HepG2 (cell line): ENCODE data around the gene PMS1. TPM values are rescaled to one million over a fixed set of nuclear protein-coding genes. Genes with fewer than 3 reads are reported as not detected.

ENCODE experiments used
- ATF4 ChIP-seq, 2 experiments: fragments of 450-650 bp in 1 of 2; sonication (generic) in 1 of 2; formaldehyde crosslinking; IDR thresholded peaks; 2 replicates each; pipeline versions ENCODE4 v1.5.0 to v1.8.0; 2020 to 2022; ENCODE audit warnings: mild to moderate bottlenecking in 1 of 2, missing genetic modification reagents in 1 of 2
- BCL3 ChIP-seq: sonication (generic); formaldehyde crosslinking; IDR thresholded peaks from 2 replicates; pipeline ENCODE4 v1.5.1; 2020; ENCODE audit warnings: mild to moderate bottlenecking, missing genetic modification reagents, moderate library complexity
- CREBL2 ChIP-seq: sonication (generic); formaldehyde crosslinking; IDR thresholded peaks from 2 replicates; pipeline ENCODE4 v1.8.1; 2023; ENCODE audit warnings: missing genetic modification reagents, mild to moderate bottlenecking, borderline replicate concordance
- DNMT3B ChIP-seq: conservative IDR thresholded peaks from 2 replicates; pipeline ENCODE4 v1.6.1; 2016; ENCODE audit warnings: missing biosample characterization, control low read depth
- E2F2 ChIP-seq: sonication (generic); formaldehyde crosslinking; IDR thresholded peaks from 2 replicates; pipeline ENCODE4 v1.4.0; 2020; ENCODE audit warnings: missing genetic modification reagents, borderline replicate concordance
- EEA1 ChIP-seq: sonication (generic); formaldehyde crosslinking; IDR thresholded peaks from 2 replicates; pipeline ENCODE4 v1.5.1; 2020; ENCODE audit warnings: mild to moderate bottlenecking, missing genetic modification reagents, borderline replicate concordance
- ETV6 ChIP-seq: sonication (generic); formaldehyde crosslinking; conservative IDR thresholded peaks from 2 replicates; pipeline ENCODE4 v1.4.0; 2020; ENCODE audit warnings: missing genetic modification reagents
- HNRNPUL1 ChIP-seq: fragments of 200-400 bp; formaldehyde crosslinking; IDR thresholded peaks from 2 replicates; pipeline ENCODE4 v1.6.1; 2017; ENCODE audit warnings: low read depth, mild to moderate bottlenecking, low read length, moderate library complexity
- ONECUT2 ChIP-seq: sonication (generic); formaldehyde crosslinking; IDR thresholded peaks from 2 replicates; pipeline ENCODE4 v1.4.0; 2020; ENCODE audit warnings: missing genetic modification reagents
- POLR2A ChIP-seq, 2 experiments: IDR thresholded peaks; 2 replicates each; pipeline ENCODE4 v1.6.1; 2011; ENCODE audit warnings: low read depth in 2 of 2, low read length in 2 of 2, mild to moderate bottlenecking in 1 of 2, moderate library complexity in 1 of 2; ENCODE audit not compliant: insufficient read depth in 1 of 2
- PTBP1 ChIP-seq: fragments of 200-400 bp; formaldehyde crosslinking; IDR thresholded peaks from 2 replicates; pipeline ENCODE4 v1.6.1; 2018; ENCODE audit warnings: low read length, low read depth; ENCODE audit not compliant: poor library complexity, severe bottlenecking
- USF2 ChIP-seq, 2 experiments: sonication (generic) in 1 of 2; formaldehyde crosslinking in 1 of 2; IDR thresholded peaks; 2 replicates each; pipeline versions ENCODE4 v1.5.1 to v1.6.1; 2011 to 2020; ENCODE audit warnings: borderline replicate concordance in 1 of 2, low read depth in 1 of 2, low read length in 1 of 2, mild to moderate bottlenecking in 1 of 2, missing genetic modification reagents in 1 of 2, moderate library complexity in 1 of 2
- ZNF552 ChIP-seq: sonication (generic); formaldehyde crosslinking; IDR thresholded peaks from 2 replicates; pipeline ENCODE4 v1.9.0; 2022; ENCODE audit warnings: missing genetic modification reagents, mild to moderate bottlenecking, borderline replicate concordance
- ZNF776 ChIP-seq: sonication (generic); formaldehyde crosslinking; IDR thresholded peaks from 2 replicates; pipeline ENCODE4 v1.4.0; 2020; ENCODE audit warnings: mild to moderate bottlenecking, missing genetic modification reagents
- ZSCAN20 ChIP-seq: sonication (generic); formaldehyde crosslinking; IDR thresholded peaks from 2 replicates; pipeline ENCODE4 v1.4.0; 2020; ENCODE audit warnings: missing genetic modification reagents, mild to moderate bottlenecking, borderline replicate concordance
- polyA plus RNA-seq, 8 experiments: library from polyadenylated mRNA; depleted of rRNA in 3 of 8; stranded (reverse) in 7 of 8; unstranded in 1 of 8; fragments of >200 nt; fragmentation: Illumina TruSeq in 4 of 8; extraction: Trizol in 4 of 8; gene quantifications; 2 replicates each; pipeline versions ENCODE4 v1.2.1 to v1.2.3, GENCODE V29; 2011 to 2016; ENCODE audit warnings: low read depth in 4 of 8, missing spikeins in 1 of 8, mixed read lengths in 1 of 8; ENCODE audit not compliant: insufficient read depth in 1 of 8
- total RNA-seq, 5 experiments: library from RNA; depleted of rRNA; stranded (reverse); fragments of >200 nt; fragmentation: Illumina TruSeq; extraction: Trizol; gene quantifications; 2 replicates each; pipeline ENCODE4 v1.2.3, GENCODE V29; 2016; ENCODE audit warnings: low read depth in 1 of 5

The PMS1 gene
- total and polyA plus RNA-seq, 2 of the 13 experiments (the other 11 are each of a cell fraction or from before 2014, with no cell fraction given): 14.6 to 39.9 TPM

- TF ChIP-seq PTBP1 (peak; percentile 90), ETV6 (CRISPR knock-in tag) (peak; percentile 39), ONECUT2 (no peak), DNMT3B (peak; percentile 63; the same call in 1 of the 2 replicates), ZNF776 (CRISPR knock-in tag) (peak; percentile 99), E2F2 (CRISPR knock-in tag) (peak; percentile 85; the same call in 1 of the 2 replicates), CREBL2 (CRISPR knock-in tag) (peak; percentile 99), BCL3 (CRISPR knock-in tag) (peak; percentile 99), HNRNPUL1 (peak; percentile 80), EEA1 (CRISPR knock-in tag) (peak; percentile 79; the same call in 1 of the 2 replicates), ZNF552 (CRISPR knock-in tag) (peak; percentile 97), USF2 (IDR thresholded peaks at IDR 0.05; ENCODE audit: low read depth, low read length) (no peak), USF2 (CRISPR knock-in tag; IDR thresholded peaks at IDR 0.05; ENCODE audit: borderline replicate concordance) (no peak), ZSCAN20 (CRISPR knock-in tag) (peak; percentile 66; the same call in 1 of the 2 replicates), ATF4 (CRISPR knock-in tag; IDR thresholded peaks at IDR 0.05) (peak in 1 of 2 experiments; percentile 68; a peak in 2 of 4 replicates), POLR2A (IDR thresholded peaks at IDR 0.05; ENCODE audit: insufficient read depth in 1 of 2, low read depth in 2 of 2, low read length in 2 of 2) (peak; percentile 95 to 98)
These were observed at the start of gene PMS1, which contains the start of gene ORMDL1 (continued) for GRCh38 chr2:189783927-189784867.
